NOMO-1 treated with dmso at 0.1 percent for 144 hours (cell line): ENCODE data around the gene GPC5.
"Not testable (repeated sequence)": the region's sequence is repeated elsewhere in the genome, so short reads cannot be mapped to it uniquely, and the experiment has no call there.

Experiments used
- DNase-seq: peaks from one replicate; lab custom pipeline; 2025; ENCODE audit not compliant: unreplicated experiment; lab: John Stamatoyannopoulos, UW

The GPC5 gene

DNA sequence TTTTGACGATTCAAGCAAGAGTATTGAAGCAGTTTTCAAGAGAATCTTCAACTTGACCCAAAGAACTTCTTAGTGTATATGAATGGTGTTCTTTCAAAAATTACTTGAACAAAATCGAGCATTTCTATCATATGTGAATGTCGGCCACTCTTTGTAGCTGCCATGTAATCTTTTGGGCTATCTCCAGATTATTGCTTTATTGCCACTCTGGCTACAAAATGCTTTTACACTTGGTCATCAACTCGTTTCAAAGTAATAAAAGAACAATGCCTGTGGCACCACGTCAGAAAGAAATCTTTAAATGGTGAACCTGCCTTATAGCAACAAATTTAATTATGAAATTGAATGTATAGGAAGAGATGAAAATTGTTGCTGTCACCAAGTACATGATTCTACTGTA lies 834.5 kb downstream of the GPC5 start:
- DNase-seq: no peak

DNA sequence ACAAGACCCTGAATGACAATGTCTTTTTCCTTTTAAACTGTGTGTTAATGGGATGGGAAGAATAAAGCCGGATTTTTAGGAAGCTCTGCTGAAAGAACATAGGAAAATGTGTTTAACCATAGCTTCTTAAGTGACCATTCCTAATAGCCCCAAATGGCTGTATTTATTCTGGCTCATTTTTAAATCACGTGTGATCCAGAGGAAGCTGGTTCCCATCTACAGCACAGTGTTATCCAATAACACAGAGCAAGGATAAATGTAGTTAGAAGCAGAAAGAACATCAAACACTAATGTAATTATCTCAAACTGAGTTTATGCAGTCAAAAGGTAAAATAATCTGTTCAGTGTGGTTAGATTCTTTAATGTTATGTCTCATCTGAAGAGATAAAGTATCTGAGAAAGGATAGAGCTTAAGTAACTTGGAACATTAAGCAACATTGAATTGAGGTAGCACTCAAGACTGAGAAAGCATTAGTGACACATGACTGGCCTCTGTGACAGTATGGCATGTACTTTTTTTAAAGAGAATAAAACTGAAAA lies 853.3 kb downstream of the GPC5 start:
- no peak for DNase-seq

DNA sequence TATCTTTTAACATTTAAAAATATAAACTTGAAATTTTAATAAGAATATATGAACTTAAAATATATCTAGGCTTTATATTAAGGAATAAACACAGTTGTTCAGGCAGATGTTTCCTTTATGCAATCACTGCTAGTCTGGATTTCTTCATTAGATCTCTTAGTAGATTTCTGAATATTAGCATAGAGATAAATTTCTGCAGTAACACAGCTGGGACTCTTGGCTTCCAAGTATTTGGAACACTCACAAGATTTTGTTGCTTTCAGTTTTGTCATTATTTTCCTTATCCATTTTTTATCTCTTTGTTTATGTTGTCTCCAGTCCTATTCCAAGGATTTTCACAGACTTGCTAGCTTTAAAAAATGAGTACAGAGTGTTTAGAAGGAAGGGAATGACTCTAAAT lies 857.1 kb downstream of the GPC5 start:
- DNase-seq: no peak

DNA sequence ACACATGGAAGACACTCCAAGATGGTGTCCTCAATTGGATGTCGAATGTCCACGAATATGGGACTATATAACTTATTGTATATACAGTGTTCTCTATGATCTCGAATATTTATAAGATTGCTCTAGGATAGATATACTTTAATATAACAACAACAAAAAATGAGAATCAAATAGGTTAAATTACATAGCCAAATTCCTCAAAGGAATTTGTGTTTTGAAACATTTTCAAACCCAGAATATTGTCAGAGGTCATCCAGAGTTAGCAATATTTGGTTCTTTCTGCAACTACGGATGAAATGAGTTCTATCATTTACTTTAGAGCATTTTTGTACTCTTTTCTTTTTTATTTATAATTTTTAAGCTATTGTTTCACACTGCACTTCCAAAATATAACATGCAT lies 857.8 kb downstream of the GPC5 start:
- DNase-seq: no peak

DNA sequence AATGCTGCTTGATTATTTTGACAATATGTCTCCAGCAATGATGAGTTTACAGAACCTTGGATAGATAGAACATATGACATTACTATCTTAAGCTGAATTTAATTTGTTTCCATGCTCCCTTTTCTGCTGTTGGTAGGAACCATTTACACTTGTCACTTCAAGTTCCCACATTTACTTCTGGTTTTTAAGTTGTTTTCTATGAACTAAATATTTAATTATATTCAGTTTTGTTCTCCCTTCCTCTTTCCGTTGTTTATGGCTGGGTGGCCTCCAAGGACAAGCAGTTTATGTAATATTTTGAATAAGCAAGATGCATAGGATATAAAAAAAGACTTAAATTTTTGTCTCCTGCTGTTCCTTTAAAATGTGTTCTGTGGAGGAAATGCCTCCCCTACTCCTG lies 860.6 kb downstream of the GPC5 start:
- no peak for DNase-seq

DNA sequence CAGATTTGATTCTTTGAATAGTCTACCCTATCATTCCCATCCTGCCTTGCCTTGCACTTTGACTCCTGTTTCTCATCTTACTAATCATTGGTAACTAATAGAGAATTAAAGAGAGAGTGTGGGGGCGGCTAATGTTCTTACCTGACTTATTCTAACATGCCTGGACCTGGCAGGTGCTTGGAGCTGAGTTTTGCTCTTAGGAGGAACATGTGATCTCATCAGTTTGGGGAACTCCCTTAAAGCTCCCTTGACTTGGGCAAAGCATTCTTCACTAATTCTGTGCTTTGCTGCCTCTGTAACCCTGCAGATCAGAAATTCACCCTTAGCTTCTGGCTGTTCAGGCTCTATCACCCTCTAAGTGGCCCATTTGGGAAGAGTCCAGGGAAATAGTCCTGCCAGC lies 861.1 kb downstream of the GPC5 start:
- no peak for DNase-seq

DNA sequence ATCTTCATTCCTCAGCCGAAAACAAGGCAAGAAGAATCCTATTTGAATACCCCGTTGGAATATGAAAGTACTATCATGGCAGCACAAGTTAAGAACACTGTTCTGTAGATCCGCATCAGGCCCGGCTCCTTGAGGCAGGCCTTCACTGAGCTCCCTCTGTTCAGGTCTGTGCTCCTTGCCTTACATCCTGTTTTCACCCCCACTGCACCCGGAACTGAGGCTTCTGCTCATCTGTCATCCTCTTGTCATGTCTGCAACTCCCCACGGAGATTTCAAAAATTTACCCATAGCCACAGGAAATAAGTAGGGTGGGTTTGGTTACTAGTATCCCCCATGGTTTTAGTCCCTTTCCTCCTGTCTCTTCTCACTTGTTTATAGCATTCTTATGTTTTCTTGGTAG lies 861.9 kb downstream of the GPC5 start:
- no peak for DNase-seq

DNA sequence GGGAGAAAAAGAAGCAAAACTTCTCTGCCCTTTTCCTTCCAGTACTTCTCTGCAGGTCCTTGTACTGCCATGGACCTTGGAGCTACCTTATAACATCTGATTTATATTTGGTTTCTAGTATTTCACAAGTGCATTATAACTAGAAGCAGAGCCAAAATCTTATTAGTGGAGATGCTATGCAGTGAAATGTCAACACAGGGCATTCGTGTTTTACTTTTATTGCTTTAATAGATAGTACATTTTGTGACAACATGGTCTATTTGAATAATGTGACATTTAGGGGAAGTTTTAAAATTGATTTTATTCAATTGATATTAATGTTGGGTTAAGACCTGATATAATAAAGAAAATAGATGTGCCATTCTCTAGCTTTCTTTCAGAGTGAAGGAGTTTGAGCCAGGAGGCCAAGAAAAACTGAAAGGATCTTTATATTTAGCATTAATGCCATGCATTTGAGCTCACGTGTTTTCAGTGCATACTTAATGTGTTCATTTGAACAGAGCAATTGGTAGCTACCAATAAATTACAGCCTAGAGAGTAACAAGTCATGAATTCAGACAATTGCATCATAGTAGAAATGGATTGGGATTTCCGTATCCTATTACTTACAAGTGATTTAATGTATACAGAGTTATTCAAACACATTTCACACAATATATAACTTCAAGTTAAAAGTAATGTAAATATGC lies 863.8 kb downstream of the GPC5 start:
- DNase-seq: no peak

DNA sequence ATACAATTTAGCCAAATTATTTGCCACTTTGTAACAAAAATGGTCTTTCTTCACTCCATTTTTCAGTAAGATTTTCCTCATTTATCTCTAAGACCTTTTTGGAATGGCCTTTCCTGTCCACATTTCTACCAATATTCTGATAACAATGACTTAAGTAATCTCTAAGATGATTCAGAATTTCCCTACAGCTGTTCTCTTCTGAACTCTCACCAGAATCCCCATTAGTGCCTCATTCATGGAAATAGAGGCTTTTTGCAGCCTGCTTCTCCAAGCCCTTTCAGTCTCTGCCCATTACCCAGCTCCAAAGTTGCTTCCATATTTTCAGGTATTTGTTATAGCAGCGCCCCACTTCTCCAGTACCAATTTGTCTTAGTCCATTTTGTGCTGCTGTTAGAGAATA lies 867.0 kb downstream of the GPC5 start:
- no peak for DNase-seq

DNA sequence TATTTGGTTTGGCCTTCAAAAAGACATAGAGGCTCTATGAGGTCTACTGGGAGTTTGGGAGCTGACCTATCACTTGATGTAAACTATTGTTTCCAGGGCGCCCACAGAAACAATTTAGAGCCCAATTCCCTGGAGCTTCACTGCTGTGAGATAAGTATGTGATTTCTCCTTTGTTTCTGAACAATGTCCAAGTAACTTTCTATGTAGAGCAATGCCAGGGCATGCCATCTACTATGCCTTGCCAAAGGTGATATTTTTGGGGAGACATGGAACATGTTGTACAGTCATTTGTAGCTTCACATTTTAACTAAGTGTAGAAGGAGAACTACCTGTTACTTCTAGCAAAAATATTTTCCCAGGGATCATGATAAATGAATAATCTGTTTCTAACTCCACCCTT lies 872.6 kb downstream of the GPC5 start:
- DNase-seq: no peak

DNA sequence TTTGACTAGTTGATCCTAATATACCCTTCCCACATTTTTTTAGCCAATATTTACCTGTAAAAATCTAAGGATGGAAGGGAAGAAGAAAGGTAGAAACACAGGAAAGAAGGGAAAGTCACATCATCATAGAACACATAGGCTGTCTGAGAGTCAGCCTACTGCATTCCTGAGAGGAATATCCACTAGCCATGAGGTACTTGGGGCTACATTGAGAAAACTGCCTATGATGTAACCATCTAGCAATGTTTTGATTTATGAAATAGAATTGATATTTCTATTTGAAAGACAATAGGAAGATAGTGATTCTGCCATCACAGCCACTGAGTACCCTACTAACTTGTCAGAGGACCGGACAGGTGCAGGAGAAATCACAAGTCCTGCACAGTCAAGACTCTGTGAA lies 873.8 kb downstream of the GPC5 start:
- no peak for DNase-seq

DNA sequence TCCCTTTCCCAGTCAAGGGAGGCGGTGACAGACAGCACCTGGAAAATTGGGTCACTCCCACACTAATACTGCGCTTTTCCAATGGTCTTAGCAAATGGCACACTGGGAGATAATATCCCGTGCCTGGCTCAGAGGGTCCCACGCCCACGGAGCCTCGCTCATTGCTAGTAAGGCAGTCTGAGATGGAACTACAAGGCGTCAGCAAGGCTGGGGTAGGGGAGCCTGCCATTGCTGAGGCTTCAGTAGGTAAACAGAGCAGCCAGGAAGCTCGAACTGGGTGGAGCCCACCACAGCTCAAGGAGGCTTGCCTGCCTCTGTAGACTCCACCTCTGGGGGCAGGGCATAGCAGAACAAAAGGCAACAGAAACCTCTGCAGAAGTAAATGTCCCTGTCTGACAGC lies 882.6 kb downstream of the GPC5 start:
- DNase-seq: not testable (repeated sequence)

DNA sequence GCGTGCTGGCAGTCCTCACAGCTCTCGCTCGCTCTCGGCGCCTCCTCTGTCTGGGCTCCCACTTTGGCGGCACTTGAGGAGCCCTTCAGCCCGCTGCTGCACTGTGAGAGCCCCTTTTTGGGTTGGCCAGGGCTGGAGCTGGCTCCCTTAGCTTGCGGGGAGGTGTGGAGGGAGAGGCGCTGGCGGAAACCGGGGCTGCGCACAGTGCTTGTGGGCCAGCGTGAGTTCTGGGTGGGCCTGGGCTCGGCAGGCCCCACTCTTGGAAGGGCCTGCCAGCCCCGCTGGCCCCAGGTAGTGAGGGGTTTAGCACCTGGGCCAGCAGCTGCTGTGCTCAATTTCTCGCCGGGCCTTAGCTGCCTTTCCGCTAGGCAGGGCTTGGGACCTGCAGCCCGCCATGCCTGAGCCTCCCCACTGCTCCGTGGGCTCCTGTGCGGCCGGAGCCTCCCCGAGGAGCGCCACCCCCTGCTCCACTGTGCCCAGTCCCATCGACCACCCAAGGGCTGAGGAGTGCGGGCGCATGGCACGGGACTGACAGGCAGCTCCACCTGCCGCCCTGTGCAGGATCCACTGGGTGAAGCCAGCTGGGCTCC lies 892.4 kb downstream of the GPC5 start:
- not testable (repeated sequence) for DNase-seq

DNA sequence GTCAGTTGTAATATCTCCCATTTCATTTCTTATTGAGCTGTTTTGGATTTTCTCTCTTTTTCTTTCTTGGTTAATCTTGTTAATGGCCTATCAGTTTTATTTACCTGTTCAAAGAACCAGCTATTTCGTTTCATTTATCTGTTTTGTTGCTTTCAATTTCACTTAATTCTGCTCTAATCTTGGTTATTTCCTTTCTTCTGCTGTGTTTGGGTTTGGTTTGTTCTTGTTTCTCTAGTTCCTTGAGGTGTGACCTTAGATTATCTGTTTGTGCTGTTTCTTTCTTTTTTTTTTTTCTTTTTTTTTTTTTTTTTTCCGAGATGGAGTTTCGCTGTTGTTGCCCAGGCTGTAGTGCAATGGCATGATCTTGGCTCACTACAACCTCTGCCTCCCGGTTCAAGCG lies 896.1 kb downstream of the GPC5 start:
- DNase-seq: not testable (repeated sequence)

DNA sequence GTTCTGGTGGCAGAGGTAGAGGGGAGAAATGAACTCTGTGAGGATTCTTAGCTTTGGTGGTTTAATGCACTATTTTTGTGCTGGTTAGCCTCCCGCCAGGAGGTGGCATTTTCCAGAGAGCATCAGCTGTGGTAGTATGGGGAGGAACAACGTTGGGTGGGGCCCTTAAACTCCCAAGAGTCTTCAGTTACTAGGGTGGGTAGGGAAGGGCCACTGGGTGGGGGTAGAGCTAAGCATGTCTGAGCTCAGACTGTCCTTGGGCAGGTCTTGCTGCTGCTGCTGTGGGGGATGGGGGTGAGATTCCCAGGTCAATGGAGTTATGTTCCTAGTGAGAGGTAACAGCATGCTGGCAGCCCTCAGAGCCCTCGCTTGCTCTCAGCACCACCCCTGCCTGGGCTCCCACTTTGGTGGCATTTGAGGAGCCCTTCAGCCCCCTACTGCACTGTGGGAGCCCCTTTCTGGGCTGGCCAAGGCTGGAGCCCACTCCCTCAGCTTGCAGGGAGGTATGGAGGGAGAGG lies 897.8 kb downstream of the GPC5 start:
- not testable (repeated sequence) for DNase-seq

DNA sequence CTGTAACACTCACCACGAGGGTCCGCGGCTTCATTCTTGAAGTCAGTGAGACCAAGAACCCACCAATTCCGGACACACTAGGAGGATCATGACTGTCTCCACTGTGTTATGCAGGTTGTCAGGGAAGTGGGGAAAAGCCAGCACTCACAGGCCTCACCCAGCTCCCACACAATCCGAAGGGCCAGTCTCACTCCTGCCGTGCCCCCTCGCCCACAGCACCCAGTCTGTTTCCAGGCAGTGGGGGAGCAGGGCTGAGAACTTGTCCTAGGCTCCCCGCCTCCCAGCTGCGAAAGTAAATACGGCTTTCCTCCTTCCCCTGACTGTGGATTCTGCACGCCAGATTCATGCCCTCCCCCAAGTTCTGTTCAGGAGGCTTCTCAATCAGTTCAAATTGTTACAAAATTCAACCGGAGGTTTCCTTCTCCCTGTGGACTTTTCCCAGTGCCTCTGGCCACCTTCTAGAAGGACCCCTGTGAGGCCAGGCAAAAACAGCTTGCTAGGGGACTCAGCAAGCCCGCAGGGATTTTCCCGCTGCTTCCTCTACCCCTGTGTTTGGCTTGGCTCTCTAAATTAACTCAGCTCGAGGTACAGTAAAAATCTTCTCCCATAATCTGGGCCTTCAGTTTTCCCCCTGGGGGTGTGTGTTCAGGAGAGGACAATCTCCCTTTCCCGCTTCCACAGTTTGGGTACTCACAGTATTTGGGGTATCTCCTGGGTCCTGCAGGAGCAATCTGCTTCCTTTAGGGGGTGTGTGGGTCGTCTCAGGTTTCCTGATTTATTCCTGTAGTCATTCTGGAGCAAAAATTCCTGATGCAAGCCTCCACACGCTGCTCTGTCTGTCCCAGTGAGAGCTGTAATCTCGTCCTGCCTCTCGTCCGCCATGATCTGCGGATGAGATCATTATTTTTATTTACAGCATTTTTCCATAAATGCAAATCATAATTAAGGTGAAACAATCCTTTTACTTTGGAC lies 899.8 kb downstream of the GPC5 start:
- no peak for DNase-seq

DNA sequence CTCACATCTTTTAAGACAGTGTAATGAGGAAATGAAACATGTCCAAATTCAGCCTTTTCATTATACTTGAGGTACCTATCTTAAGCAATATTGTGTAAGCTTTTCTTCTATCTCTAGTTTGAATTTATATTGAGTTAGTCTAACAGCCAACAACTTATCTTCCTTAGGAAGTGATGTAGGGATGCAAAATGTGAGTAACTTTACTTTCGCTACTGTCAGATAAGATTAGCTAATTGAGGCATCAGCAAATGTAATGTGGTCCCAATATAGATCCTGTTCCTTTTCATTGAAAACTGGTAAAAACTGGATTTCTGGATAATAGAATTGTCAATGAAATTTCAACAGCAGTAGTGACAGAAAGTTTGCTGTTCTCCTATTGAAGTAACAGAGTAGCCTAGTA lies 902.2 kb downstream of the GPC5 start:
- no peak for DNase-seq

DNA sequence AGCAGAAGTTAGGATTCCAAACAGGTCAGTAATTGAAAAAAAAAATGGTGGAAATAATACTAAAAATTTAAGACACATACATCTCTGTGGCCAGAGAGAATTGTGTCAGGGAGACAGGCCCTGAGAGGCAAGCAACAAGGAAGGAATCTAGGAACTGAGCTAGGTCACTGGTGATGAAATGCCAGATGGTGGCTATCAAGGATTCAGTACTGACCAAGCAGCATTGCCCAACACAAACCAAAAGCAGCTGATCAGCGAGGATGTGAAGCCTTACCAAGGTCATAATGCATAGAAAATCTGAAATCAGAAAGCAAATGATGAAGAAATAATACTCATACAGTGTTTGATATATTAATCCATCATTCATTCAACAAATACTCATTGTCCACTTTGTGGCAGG lies 905.0 kb downstream of the GPC5 start:
- DNase-seq: no peak

DNA sequence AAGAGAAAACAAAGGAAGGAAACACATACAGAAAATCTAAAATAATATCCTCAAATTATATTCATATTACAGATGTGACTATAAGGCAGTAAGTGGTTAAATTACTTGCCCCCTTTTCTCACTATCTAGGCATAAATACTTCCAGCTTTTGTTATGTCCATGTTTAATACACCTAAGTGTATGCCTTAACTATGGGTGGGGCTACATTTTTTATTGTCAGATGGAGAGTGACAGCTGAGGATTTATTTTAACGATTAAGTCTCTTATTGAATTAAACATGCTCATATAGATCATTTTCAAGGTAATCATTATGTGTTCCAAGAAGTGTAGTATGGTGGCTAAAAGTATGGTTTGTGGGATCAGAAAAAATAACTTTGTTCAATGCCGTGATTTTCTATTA lies 909.3 kb downstream of the GPC5 start:
- DNase-seq: no peak

DNA sequence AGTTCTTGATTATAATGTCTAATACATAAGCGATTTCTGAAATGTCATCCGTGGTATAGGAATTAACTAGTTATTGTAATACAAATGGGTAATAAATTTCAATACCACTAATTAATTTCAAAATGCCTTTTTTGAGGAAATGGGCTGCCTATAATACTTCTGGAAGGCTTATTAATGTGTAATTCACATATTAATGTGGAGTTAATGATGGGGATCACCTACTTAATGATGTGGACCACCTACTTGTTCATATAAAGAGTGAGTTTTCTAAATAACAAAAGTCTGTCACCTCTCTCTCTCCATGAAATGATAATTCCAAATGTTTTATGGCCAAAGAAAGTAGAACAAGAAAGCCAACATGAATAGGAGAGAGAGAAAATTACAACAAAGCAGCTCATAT lies 914.4 kb downstream of the GPC5 start:
- no peak for DNase-seq

DNA sequence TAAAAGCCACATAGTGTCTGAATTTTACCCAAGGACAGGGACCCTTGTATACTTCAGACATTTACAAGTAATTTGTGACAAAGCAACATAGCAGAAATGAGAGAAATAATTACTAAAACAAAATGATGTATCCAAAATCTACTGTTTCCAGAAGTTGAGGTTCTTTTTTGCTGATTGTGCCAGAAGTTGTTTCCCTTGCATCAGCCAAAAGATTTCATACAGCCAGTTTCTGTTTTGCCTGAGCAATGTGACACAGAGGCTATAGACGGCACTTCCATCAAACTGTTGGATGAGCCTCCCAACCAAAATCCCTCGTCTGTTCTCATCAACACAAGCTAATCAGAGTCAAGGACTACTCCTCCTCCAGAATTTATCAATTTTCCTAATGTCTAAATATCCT lies 915.0 kb downstream of the GPC5 start:
- DNase-seq: no peak

DNA sequence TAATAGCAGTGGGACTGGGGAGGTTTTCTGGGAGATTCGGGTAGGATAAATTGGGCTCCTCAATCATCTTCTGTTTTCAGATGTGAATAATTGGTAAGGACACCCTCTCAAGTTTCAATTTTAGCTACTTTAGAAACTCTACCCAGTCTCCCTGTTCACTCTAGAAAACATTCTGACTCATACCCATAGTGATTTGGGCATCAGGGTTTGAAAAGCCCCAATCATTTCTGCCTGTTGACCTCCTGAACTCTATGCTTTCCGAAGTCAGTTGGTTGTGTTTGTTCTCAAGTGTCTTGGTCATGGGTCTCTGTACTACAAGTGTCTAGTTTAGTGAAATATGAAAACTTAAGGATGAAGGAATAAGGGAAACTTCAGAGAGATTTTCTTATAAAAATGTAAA lies 916.8 kb downstream of the GPC5 start:
- no peak for DNase-seq
